HG03354 (cell line): Measurements from ENCODE around the gene HNRNPA2B1.

Source experiments
- ATAC-seq: cut with Tn5 transposase; IDR thresholded peaks from one replicate; pipeline ENCODE4 v1.9.1; 2021; ENCODE audit warnings: mild to moderate bottlenecking; ENCODE audit not compliant: unreplicated experiment, poor library complexity, severe bottlenecking

HNRNPA2B1 gene

DNA sequence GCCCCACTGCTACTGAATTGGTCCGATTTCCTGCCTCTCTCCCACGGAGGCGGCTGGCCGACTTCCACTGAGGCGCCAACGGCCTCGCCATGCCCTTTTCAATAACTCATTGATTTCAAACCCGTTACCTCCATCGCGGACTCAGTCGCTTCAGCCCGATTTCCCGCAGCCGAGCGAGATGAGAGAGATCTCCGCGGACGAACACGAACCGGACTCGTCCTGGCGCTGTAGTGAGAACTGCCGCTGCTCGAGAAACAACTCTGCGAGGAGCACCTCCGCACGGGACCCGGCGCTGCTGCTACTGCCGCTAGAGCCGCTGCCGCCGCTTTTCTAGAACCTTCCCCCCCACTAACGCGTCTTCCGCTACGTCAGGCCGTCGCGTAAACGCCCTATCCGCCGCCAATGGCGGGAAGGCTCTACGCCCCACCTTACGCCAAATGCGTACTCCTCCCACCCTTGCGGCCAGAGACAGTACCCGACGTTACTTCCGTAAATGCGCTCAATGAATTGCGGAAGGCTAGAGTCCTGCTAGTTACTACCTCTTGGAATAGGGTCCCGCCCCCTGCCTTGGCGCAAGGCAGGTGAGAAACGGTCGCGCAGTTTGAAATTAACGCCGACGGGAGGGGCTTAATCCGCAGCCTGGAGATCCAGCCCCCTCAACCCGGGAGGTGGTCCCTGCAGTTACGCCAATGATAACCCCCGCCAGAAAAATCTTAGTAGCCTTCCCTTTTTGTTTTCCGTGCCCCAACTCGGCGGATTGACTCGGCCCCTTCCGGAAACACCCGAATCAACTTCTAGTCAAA lies at the start of gene HNRNPA2B1:
TSS of gene HNRNPA2B1 (minus strand) at position 303 of the 803 bp plus-strand sequence. CDS start at position 134, 169 bp downstream.
- peak; percentile 59 for ATAC-seq

DNA sequence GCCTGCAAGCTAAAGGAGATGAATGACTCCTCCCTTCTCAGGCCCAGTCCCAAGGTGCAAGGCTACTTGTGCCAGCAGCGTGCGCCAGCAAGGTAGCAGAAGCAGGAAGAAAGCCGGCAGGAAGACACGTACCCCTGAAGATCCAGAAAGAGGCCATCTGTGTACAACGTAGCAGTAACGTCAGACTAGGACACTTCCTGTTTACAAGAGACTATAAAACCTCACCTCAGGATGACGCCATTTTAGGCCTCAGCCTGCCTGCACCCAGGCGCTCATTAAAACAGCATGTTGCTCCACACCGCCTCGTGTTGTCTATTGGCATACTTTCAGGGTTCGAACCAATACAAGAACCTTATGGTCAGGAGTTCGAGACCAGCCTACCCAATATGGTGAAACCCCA lies 49.7 kb upstream of the HNRNPA2B1 start:
- no peak for ATAC-seq

DNA sequence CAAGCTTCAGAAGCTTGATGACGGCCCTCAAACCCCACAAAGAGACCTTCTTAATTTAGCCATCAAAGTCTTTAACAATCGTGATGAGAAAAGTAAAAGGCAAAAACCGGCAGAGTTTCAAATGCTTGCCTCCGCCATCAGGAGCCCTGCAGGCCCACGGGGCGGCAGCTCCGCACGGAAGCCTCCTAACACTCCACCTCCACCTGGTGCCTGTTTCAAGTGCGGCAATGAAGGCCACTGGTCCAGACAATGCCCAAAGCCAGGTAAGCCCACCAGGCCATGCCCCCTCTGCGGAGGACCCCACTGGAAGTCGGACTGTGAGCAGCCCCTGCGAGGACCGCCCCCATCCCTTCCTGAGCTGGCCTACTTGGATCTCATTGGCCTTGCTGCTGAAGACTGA lies 44.6 kb upstream of the HNRNPA2B1 start:
- ATAC-seq = no peak

DNA sequence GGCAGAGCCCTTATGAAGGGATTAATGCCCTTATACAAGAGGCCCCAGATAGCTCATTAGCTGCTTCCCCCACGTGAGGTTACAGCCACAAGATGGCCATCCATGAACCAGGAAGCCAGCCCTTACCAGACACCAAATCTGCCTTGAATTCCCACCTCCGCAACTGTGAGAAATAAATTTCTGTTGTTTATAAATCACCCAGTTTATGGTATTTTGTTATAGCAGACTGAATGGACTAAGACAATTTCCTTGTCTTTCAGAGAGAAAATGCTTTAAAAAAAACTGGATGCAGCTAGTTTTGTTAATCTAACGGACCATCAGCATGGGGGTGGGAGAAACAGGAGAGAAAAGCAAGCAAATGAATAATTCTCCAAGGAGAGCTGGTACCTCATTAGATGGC lies 37.5 kb upstream of the HNRNPA2B1 start:
- no peak for ATAC-seq

GRCh38 chr7:26237035-26237807 lies 36.7 kb upstream of the HNRNPA2B1 start:
- no peak for ATAC-seq

- no peak for ATAC-seq
Observed at GRCh38 chr7:26233902-26234511, 33.5 kb upstream of the HNRNPA2B1 start.

DNA sequence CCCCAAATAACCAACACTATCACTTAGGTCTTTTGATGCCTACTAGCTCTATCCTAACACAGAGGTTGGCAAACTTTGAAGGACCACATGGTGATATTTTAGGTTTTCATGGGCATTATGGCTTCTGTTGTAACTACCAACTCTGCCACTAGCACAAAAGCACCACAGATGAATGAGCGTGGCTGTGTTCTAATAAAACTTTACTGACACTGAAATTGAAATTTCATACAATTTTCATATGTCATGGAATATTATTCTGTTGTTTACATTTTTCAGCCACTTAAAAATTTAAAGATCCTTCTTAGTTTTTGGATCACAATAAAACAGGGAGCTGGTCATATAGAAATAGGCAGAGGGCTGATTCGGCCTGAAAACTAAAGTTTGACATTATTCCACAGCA lies 27.4 kb upstream of the HNRNPA2B1 start:
- ATAC-seq = no peak

DNA sequence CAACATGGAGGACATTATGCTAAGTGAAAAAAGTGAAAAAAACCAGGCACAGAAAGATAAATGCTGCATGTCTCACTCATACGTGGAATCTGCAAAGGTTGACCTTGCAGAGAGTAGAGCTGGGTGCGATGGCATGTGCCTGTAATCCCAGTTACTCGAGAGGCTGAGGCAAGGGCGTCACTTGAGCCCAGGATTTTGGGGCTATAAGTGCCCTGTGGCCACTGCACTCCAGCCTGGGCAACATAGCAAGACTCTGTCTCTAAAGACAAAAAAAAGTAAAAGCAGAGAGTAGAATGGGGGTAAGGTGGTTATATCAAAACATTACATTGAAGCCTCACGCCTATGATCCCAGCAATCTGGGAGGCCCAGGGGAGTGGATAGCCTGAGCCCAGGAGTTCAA lies 23.8 kb upstream of the HNRNPA2B1 start:
- ATAC-seq = no peak

DNA sequence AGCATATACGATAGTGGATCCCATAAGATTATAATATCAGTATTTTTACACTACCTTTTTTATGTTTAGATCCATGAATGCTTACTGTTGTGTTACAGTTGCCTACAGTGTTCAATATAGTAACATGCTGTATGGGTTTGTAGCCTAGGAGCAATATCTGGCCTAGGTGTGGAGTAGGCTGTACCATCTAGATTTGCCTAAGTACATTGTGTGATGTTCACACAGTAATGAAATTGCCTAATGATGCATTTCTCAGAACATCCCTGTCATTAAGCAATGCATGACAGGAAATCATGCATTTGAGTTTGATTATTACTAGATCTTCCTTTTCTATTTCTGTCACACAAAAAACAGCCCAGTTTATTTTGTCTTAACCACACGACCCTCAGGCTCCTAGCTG lies 15.5 kb upstream of the HNRNPA2B1 start:
- no peak for ATAC-seq

DNA sequence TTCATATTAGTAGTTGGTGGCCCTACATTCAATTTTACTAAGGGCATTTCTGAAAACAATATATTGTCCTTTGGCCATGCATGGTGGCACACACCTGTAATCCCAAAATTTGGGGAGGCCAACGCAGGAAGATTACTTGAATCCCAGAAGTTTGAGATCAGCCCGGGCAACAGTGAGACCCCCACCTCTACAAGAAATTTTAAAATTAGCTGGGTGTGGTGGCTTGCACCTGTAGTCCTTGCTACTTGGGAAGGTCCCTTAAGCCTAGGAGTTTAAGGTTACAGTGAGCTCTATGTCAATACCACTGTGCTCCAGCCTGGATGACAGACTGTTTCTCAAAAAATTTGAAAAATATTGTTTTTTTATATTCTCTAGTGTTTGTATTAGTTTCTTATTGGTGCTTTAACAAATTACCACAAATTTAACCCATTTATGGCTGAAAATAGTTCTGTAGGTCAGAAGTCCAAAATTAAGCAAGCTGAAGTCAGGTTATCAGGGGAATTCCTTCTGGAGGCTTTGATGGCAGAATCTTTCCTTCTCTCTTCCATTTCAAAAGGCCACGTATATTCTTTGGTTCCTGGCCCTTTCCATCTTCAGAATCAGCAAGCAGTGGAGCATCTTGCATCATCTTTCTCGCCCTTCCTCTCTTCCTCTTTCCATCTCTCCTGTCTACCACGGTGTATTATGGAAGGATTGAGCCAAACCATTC lies 13.4 kb upstream of the HNRNPA2B1 start:
- no peak for ATAC-seq

GRCh38 chr7:26212921-26213718 lies 12.6 kb upstream of the HNRNPA2B1 start:
- no peak for ATAC-seq

DNA sequence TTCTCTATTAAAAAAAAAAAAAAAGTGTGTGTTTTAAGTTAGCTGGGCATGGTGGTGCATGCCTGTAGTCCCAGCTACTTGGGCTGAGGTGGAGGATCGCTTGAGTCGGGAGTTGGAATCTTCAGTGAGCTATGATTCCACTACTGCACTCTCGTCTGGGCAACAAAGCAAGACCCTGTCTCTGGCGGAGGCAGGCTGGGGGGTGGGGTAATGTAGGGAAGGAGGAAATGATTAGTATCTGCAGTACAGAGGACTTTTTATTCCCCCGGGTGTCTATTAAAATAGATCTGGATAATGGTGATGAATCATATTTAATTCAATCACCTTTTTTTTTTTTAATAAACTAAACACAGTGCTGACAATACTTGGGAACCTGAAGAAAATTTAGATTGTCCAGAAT lies 7.5 kb upstream of the HNRNPA2B1 start:
- no peak for ATAC-seq

DNA sequence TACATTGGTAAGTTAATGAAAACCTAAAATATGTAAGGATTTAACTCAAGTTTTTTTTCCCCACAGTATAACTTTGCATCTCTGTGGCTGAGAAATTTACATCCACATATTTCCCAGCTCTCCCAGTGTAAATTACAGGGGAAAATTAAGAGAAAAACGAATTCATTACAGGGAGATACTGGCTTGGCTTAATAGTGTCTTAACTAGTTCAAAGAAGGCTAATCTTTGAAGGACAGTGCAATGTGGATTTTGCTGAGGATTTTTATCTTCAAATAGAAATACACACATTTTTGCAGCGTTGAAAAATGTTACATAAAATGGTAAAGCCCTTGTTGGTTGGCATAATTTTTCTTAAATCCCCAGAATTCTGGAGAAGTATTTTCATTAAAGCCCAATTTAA lies 2.5 kb upstream of the HNRNPA2B1 start:
- ATAC-seq = no peak

DNA sequence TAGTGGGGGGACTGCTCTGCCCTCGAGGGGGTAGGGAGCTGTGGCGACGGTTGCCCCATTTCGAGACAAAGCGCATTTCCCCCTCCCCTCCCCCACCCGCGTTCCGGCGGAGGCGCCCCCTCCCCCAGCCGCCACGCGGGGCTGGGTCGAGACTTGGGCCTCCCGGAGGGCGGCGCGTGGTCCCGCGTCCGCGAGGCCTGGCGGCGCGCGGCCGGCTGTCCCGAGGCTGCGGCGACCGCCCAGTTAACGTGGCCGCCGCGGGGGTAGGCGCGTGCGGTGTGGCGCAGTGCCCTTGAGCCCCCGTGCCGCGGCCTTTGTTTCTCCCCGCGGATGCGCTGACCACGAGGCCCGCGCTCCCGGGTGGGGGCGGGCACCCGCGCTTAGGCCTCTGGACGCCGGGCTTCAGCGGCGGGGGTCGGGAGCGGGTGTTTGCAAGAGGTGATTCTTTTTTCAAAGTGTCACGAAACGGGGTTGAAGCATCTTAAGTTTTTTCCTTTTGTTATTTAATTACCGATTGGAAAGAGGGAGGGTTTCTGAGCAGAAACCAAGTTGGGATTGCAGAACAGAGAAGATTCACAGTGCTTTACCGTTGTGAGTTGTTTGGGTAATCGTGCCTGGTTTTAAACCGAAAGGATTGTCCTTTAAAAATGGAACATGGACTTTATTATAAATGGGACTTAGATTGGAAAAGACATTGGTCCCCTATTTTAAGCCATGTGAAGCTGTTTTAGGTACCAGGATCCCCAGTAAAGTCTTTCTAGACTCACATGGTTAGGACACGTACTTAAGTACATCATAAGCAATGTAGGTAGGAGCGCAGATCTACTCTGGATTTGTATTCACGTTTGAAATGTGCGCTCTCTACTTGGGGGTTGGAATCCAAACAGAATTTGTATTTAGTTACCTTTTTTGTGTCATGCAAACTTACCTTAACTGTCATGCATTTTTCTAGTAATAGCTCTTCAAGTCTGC lies 1.8 kb upstream of the HNRNPA2B1 start:
- ATAC-seq = peak; percentile 14

DNA sequence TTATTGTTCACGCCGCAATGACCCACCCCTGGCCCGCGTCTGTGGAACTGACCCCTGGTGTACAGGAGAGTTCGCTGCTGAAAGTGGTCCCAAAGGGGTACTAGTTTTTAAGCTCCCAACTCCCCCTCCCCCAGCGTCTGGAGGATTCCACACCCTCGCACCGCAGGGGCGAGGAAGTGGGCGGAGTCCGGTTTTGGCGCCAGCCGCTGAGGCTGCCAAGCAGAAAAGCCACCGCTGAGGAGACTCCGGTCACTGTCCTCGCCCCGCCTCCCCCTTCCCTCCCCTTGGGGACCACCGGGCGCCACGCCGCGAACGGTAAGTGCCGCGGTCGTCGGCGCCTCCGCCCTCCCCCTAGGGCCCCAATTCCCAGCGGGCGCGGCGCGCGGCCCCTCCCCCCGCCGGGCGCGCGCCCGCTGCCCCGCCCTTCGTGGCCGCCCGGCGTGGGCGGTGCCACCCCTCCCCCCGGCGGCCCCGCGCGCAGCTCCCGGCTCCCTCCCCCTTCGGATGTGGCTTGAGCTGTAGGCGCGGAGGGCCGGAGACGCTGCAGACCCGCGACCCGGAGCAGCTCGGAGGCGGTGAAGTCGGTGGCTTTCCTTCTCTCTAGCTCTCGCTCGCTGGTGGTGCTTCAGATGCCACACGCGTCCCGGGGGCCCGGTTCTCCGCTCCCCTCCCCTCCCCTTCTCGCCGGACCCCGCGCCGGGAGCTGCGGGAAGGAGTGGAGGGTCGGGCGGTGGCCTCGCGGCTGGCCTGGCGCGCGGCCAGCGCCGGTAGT lies 887 bp upstream of the HNRNPA2B1 start, which contains the start of gene CBX3:
TSS of gene CBX3 (plus strand) at position 499 of the 772 bp plus-strand sequence. CDS start 1,254 bp downstream, outside the sequence.
- peak; percentile 48 for ATAC-seq

DNA sequence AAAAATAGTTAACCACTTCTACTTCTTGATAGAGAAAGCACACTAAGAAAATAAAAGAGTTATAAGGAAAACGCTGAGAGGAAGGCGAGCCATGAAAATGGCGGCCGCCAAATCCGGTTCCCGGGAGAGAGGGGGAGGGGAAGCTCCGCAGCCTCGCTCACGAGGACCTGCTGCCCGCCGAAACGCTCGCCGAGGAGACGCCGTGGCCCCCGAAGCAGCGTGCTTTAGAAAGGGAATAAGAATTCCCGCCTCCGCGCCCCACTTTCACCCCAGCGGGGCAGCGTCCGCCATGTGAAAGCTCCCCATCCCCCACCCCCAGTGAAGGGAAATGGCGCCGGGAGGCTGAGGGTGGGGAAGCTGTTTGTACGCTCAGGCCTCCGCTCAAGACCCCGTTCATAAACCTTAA lies 505 bp downstream of the HNRNPA2B1 start:
- peak; percentile 17 for ATAC-seq

GRCh38 chr7:26199301-26200037 lies 1.1 kb downstream of the HNRNPA2B1 start:
- no peak for ATAC-seq
